K562 (cell line): ENCODE data around the gene CAMSAP3. TPM values are rescaled to one million over a fixed set of nuclear protein-coding genes. Genes with fewer than 3 reads are reported as not detected.

ENCODE experiments used
- SIN3B ChIP-seq: fragments of 450-650 bp; IDR thresholded peaks from 2 replicates; pipeline ENCODE4 v1.6.1; 2017; ENCODE audit warnings: low read depth, mild to moderate bottlenecking, moderate library complexity
- ZBTB40 ChIP-seq, 2 experiments: fragments of 450-650 bp in 1 of 2; sonication (generic) in 1 of 2; formaldehyde crosslinking in 1 of 2; IDR thresholded peaks; 2 replicates each; pipeline versions ENCODE4 v1.7.1 to v1.9.0; 2016 to 2022; ENCODE audit warnings: inconsistent platforms in 1 of 2, mild to moderate bottlenecking in 1 of 2, missing genetic modification reagents in 1 of 2
- polyA plus RNA-seq, 8 experiments: library from polyadenylated mRNA; depleted of rRNA in 4 of 8; stranded (reverse) in 5 of 8; unstranded in 3 of 8; fragments of >200 nt; fragmentation: Nextera tagmentation in 2 of 8; fragmentation: Illumina TruSeq in 1 of 8; extraction: Ambion mirVana in 2 of 8; extraction: Trizol in 1 of 8; gene quantifications; 2 replicates each; pipeline versions ENCODE4 v1.2.1 to v1.2.3, GENCODE V29; 2011 to 2014; ENCODE audit warnings: inconsistent platforms in 1 of 8, missing spikeins in 1 of 8
- total RNA-seq, 7 experiments: library from RNA; depleted of rRNA in 6 of 7; stranded (reverse); fragments of >200 nt in 6 of 7; fragmentation: Illumina TruSeq in 2 of 7; extraction: Trizol in 2 of 7; gene quantifications; 2 replicates each; pipeline versions ENCODE4 v1.2.1 to v1.2.3, GENCODE V29; 2011 to 2021; ENCODE audit warnings: low replicate concordance in 1 of 7
- TF ChIP-seq, protein P1 (sequence below): sonication (generic); formaldehyde crosslinking; IDR thresholded peaks from 2 replicates; pipeline ENCODE4 v1.8.1; 2023; ENCODE audit warnings: mild to moderate bottlenecking, missing genetic modification reagents
- TF ChIP-seq, protein P2 (sequence below): sonication (generic); formaldehyde crosslinking; IDR thresholded peaks from 2 replicates; pipeline ENCODE4 v1.8.1; 2023; ENCODE audit warnings: missing genetic modification reagents, mild to moderate bottlenecking, borderline replicate concordance

CAMSAP3 gene
- total and polyA plus RNA-seq, 9 of the 15 experiments (the other 6 are each of a cell fraction or from before 2014, with no cell fraction given): 0.01 to 0.89 (median 0.22) TPM; not detected in 1

DNA sequence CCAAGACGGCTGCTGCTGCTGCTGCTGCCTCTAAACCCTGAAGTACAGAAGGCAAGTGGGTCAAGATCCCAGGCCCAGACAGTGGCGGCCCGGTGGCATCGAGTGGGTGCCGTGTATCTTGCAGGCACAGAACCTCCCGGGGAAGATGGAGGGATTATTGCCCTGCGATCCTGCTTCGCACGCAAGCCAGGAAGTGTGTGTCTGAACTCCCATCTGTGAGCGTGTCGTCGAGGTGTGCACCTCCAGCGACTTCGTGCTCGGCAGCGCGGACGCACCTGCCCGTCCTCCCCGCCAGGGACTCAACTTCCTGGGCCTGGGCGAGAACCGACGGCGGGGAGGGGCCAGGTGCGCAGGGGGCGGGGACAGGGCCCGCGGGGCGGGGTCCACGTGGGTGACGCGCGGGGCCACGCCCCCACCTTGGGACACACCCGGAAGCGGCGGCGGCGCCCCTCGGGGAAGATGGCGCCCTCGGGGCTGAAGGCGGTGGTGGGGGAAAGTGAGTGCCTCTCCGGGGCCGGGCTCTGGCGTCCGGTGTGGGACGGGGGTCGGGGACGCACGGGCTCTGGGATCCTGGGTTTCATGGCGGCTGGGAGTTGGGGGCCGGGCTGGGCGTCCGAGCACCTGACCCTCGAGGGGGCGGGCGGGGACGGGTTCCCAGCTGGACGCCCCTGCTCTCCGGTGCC, 41.2 kb downstream of the CAMSAP3 start, which contains the start of gene STXBP2 (continued):
- peak; percentile 31; the same call in 1 of the 2 replicates for TF ChIP-seq ZBTB40 (IDR thresholded peaks at IDR 0.05)
- TF ChIP-seq ZBTB40 (CRISPR knock-in tag; IDR thresholded peaks at IDR 0.05): no peak
- TF ChIP-seq, protein P1, sequence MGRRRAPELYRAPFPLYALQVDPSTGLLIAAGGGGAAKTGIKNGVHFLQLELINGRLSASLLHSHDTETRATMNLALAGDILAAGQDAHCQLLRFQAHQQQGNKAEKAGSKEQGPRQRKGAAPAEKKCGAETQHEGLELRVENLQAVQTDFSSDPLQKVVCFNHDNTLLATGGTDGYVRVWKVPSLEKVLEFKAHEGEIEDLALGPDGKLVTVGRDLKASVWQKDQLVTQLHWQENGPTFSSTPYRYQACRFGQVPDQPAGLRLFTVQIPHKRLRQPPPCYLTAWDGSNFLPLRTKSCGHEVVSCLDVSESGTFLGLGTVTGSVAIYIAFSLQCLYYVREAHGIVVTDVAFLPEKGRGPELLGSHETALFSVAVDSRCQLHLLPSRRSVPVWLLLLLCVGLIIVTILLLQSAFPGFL (CRISPR knock-in tag): no peak
- TF ChIP-seq, protein P2, sequence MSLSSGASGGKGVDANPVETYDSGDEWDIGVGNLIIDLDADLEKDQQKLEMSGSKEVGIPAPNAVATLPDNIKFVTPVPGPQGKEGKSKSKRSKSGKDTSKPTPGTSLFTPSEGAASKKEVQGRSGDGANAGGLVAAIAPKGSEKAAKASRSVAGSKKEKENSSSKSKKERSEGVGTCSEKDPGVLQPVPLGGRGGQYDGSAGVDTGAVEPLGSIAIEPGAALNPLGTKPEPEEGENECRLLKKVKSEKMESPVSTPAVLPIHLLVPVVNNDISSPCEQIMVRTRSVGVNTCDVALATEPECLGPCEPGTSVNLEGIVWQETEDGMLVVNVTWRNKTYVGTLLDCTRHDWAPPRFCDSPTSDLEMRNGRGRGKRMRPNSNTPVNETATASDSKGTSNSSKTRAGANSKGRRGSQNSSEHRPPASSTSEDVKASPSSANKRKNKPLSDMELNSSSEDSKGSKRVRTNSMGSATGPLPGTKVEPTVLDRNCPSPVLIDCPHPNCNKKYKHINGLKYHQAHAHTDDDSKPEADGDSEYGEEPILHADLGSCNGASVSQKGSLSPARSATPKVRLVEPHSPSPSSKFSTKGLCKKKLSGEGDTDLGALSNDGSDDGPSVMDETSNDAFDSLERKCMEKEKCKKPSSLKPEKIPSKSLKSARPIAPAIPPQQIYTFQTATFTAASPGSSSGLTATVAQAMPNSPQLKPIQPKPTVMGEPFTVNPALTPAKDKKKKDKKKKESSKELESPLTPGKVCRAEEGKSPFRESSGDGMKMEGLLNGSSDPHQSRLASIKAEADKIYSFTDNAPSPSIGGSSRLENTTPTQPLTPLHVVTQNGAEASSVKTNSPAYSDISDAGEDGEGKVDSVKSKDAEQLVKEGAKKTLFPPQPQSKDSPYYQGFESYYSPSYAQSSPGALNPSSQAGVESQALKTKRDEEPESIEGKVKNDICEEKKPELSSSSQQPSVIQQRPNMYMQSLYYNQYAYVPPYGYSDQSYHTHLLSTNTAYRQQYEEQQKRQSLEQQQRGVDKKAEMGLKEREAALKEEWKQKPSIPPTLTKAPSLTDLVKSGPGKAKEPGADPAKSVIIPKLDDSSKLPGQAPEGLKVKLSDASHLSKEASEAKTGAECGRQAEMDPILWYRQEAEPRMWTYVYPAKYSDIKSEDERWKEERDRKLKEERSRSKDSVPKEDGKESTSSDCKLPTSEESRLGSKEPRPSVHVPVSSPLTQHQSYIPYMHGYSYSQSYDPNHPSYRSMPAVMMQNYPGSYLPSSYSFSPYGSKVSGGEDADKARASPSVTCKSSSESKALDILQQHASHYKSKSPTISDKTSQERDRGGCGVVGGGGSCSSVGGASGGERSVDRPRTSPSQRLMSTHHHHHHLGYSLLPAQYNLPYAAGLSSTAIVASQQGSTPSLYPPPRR (CRISPR knock-in tag): peak; percentile 78; the same call in 1 of the 2 replicates
- TF ChIP-seq SIN3B: no peak; the same call in 1 of the 2 replicates
